Heart left ventricle (tissue), 16 donors: ENCODE results near the gene CPPED1. TPM values are rescaled to one million over a fixed set of nuclear protein-coding genes. Genes with fewer than 3 reads are reported as not detected.
"Not testable (repeated sequence)": the region's sequence is repeated elsewhere in the genome, so short reads cannot be mapped to it uniquely, and the experiment has no call there.

Source experiments
- ATAC-seq, 4 donors: fragments of 200-7000 bp; cut with Tn5 transposase; one replicate each; pipeline ENCODE4 v1.9.1; 2020 to 2022; ENCODE audit warnings: moderate library complexity in 4 of 4, mild to moderate bottlenecking in 3 of 4, moderate number of reproducible peaks in 1 of 4
- DNase-seq, 5 donors: peaks; one replicate each; pipeline ENCODE4 v3.0.0-alpha.2; 2020
- H3K27ac ChIP-seq, 12 donors: fragments of 200-600 bp; sonication (generic) in 4 of 12; one replicate each; pipeline versions ENCODE4 v1.5.0 to v1.8.0; 2016 to 2022; ENCODE audit warnings: mild to moderate bottlenecking in 2 of 12
- H3K27me3 ChIP-seq, 9 donors: fragments of 200-600 bp; sonication (generic) in 2 of 9; one replicate each; pipeline versions ENCODE4 v1.5.1 to v1.8.0; 2016 to 2022; ENCODE audit warnings: mild to moderate bottlenecking in 3 of 9
- H3K36me3 ChIP-seq, 9 donors: fragments of 200-600 bp; sonication (generic) in 2 of 9; one replicate each; pipeline versions ENCODE4 v1.5.0 to v1.8.0; 2018 to 2022; ENCODE audit warnings: mild to moderate bottlenecking in 2 of 9
- H3K4me1 ChIP-seq, 12 donors: fragments of 200-600 bp; sonication (generic) in 4 of 12; one replicate each; pipeline versions ENCODE4 v1.5.0 to v1.8.0; 2016 to 2022; ENCODE audit warnings: mild to moderate bottlenecking in 3 of 12
- H3K4me3 ChIP-seq, 12 donors: fragments of 200-600 bp; sonication (generic) in 4 of 12; one replicate each; pipeline versions ENCODE4 v1.5.0 to v1.8.0; 2017 to 2022; ENCODE audit warnings: mild to moderate bottlenecking in 9 of 12, moderate library complexity in 4 of 12
- H3K9me3 ChIP-seq, 12 donors: fragments of 200-600 bp; sonication (generic) in 4 of 12; one replicate each; pipeline versions ENCODE4 v1.5.0 to v1.8.0; 2016 to 2022; ENCODE audit warnings: mild to moderate bottlenecking in 1 of 12
- CTCF ChIP-seq, 12 donors: fragments of 200-600 bp; sonication (generic) in 4 of 12; IDR thresholded peaks; one replicate each; pipeline versions ENCODE4 v1.5.0 to v1.8.0; 2018 to 2022; ENCODE audit warnings: antibody characterized with exemption in 12 of 12, mild to moderate bottlenecking in 5 of 12
- POLR2A ChIP-seq, 2 donors: fragments of 450-650 bp; IDR thresholded peaks; one replicate each; pipeline ENCODE4 v1.6.1; 2017; ENCODE audit warnings: antibody characterized with exemption in 2 of 2, mild to moderate bottlenecking in 2 of 2, moderate library complexity in 2 of 2
- WGBS, 4 donors: extraction: QIAGEN DNeasy Blood & Tissue Kit in 2 of 4; methylation state at CpG; one replicate each; pipeline versions ENCODE4 v1.1.5 to v1.1.7; 2013 to 2018; 5-methylcytosine and 5-hydroxymethylcytosine counted together
- intact Hi-C, 10 donors: fragments of 100-400 bp; cut with DNase I; formaldehyde crosslinking; loops; one replicate each; pipeline versions ENCODE4 v1.11.1 to v1.14.2; 2022
- polyA plus RNA-seq, 2 donors: library from polyadenylated mRNA; stranded (reverse); fragments of 200-250 nt; gene quantifications; one replicate each; pipeline ENCODE4 v1.2.3, GENCODE V29; 2013
- total RNA-seq, 9 donors: library from RNA; depleted of rRNA in 2 of 9; stranded (reverse); fragments of >200 nt in 2 of 9; fragmentation: NEBNext Ultra II Directional in 3 of 9; extraction: Animal tissue kit (Norgen Biotek cat#: 25700) in 3 of 9; gene quantifications; one replicate each; pipeline versions ENCODE4 v1.1.0 to v1.2.4, GENCODE V29; 2016 to 2023
- donor health status: ischemic (EF 13 %, LVEDD 7.1; RV severe dilation, severe dysfunction).
- donor health status: healthy with polysubstance abuse.
- donor health status: DM: no; HTN: yes; CAD: no.
- donor health status: DM: no; HTN: no; CAD: no.
- donor health status: ischemic (EF 25% LVEDD 6.9; RV normal size, moderate dysfunction).
- donor health status: ischemic (EF 25% LVEDD 5.7; RV mildly dilated, moderate dysfunction).
- donor health status: healthy.
- donor health status: DM: yes; HTN: yes; CAD: no.
- donor health status: ischemic (EF 35%, LVEDD 5.7; RV mildly dilated, moderate dysfunction).
- donor health status: nonischemic (EF 11% LVEDD 7.7; RV severe dilation, severe dysfunction).
- donor health status: DM: yes; HTN: yes; CAD: no.
- donor health status: PGD.
- donor health status: ischemic (EF 29% LVEDD 5.4; RV normal size, mild dysfunction).
- donor health status: nonischemic (EF 23%, LVEDD 6.1; RV moderate dilation, normal function).

The CPPED1 gene
- total and polyA plus RNA-seq, 11 donors, result 5.6 to 25.1 (median 11.7) TPM

GRCh38 chr16:12819126-12820117 is 15.7 kb upstream of the CPPED1 start:
- peaks cover 0 to 21% (median 0%) of the 10 kb centered on the region in 12 donors for H3K4me1 ChIP-seq
- peak; percentile 47 to 81 (median 58) for DNase-seq
- H3K27me3 ChIP-seq, result peaks cover 0 to 5% (median 0%) of the 10 kb centered on the region in 9 donors
- no peak overlapping the region for H3K4me3 ChIP-seq
- TF ChIP-seq CTCF (IDR thresholded peaks at IDR 0.05) (peak; percentile 70 to 89 (median 80)), POLR2A (IDR thresholded peaks at IDR 0.05) (no peak)
- H3K9me3 ChIP-seq, result no peaks in the 10 kb centered on the region
- H3K36me3 ChIP-seq, result no peaks in the 10 kb centered on the region
- 57 to 60% (median 59%) methylated on average over 18 of the region's 18 CpGs for WGBS, 4 donors
- intact Hi-C loops, result loop anchor here (1.0 to 10.0 kb wide), 9 partner anchors 245 to 727 kb away; no protein-coding TSS in a partner anchor
- H3K27ac ChIP-seq, result no peak overlapping the region
- ATAC-seq, result peak in 3 of 4 donors; percentile 59 to 69 (median 69)

- intact Hi-C loops, result loop anchor here (2.0 to 10.0 kb wide), 7 partner anchors 244 to 726 kb away; no protein-coding TSS in a partner anchor
- H3K9me3 ChIP-seq, result no peaks in the 10 kb centered on the region
- H3K27ac ChIP-seq, result no peak overlapping the region
- TF ChIP-seq CTCF (IDR thresholded peaks at IDR 0.05) (no peak), POLR2A (IDR thresholded peaks at IDR 0.05) (no peak)
- no peaks in the 10 kb centered on the region for H3K36me3 ChIP-seq
- H3K27me3 ChIP-seq, result peaks cover 0 to 5% (median 0%) of the 10 kb centered on the region in 9 donors
- H3K4me3 ChIP-seq, result no peak overlapping the region
- DNase-seq, result no peak
- H3K4me1 ChIP-seq, result peaks cover 0 to 21% (median 0%) of the 10 kb centered on the region in 12 donors
- 87 to 94% (median 90%) methylated on average over 4 of the region's 4 CpGs for WGBS, 4 donors
- ATAC-seq, result no peak
These were observed 14.6 kb upstream of the CPPED1 start for GRCh38 chr16:12818326-12818725.

GRCh38 chr16:12816791-12817214 is 13.1 kb upstream of the CPPED1 start:
- H3K27ac ChIP-seq, H3K4me3 ChIP-seq, H3K27me3 ChIP-seq, H3K9me3 ChIP-seq, H3K36me3 ChIP-seq: not testable (repeated sequence)
- ATAC-seq (peak in 2 of 4 donors; percentile 56 to 62), DNase-seq (peak in 1 of 5 donors; percentile 31)
- intact Hi-C loops, result loop anchor here in 9 of 10 donors (5.0 to 10.0 kb wide), 6 partner anchors 242 to 725 kb away; no protein-coding TSS in a partner anchor
- WGBS, 4 donors, result 52 to 56% (median 53%) methylated on average over 4 of the region's 4 CpGs
- H3K4me1 ChIP-seq, result peaks cover 0 to 21% (median 0%) of the 10 kb centered on the region in 12 donors

GRCh38 chr16:12815361-12815760 is 11.7 kb upstream of the CPPED1 start:
- Histone ChIP-seq H3K4me3 (no peak overlapping the region), H3K4me1 (peaks cover 0 to 21% (median 0%) of the 10 kb centered on the region in 12 donors), H3K27ac (no peak overlapping the region), H3K9me3 (peaks cover 0 to 2% (median 0%) of the 10 kb centered on the region in 12 donors), H3K27me3 (peaks cover 0 to 5% (median 0%) of the 10 kb centered on the region in 9 donors), H3K36me3 (no peaks in the 10 kb centered on the region)
- intact Hi-C loops, result loop anchor here in 9 of 10 donors (5.0 to 10.0 kb wide), 6 partner anchors 241 to 723 kb away; no protein-coding TSS in a partner anchor
- TF ChIP-seq CTCF (IDR thresholded peaks at IDR 0.05) (no peak), POLR2A (IDR thresholded peaks at IDR 0.05) (no peak)
- WGBS, 4 donors, result 54 to 69% (median 61%) methylated on average over 3 of the region's 3 CpGs
- DNase-seq, result no peak
- ATAC-seq, result no peak

GRCh38 chr16:12813734-12814133 is 10.0 kb upstream of the CPPED1 start:
- intact Hi-C loops, result loop anchor here in 8 of 10 donors (10.0 kb wide), 2 partner anchors 239 to 719 kb away; no protein-coding TSS in a partner anchor
- not testable (repeated sequence) for H3K27me3 ChIP-seq, H3K27ac ChIP-seq, H3K4me3 ChIP-seq, H3K36me3 ChIP-seq, DNase-seq, ATAC-seq, H3K9me3 ChIP-seq
- 85 to 94% (median 89%) methylated on average over 3 of the region's 3 CpGs for WGBS, 4 donors
- peaks cover 0 to 21% (median 0%) of the 10 kb centered on the region in 12 donors for H3K4me1 ChIP-seq

GRCh38 chr16:12813321-12813720 is 9.6 kb upstream of the CPPED1 start:
- WGBS, 4 donors, result 66 to 78% (median 68%) methylated on average over 5 of the region's 5 CpGs
- H3K27ac ChIP-seq, DNase-seq, ATAC-seq, H3K27me3 ChIP-seq, H3K4me3 ChIP-seq, H3K9me3 ChIP-seq, H3K36me3 ChIP-seq: not testable (repeated sequence)
- intact Hi-C loops, result loop anchor here in 8 of 10 donors (10.0 kb wide), 2 partner anchors 239 to 719 kb away; no protein-coding TSS in a partner anchor
- H3K4me1 ChIP-seq, result peaks cover 0 to 21% (median 0%) of the 10 kb centered on the region in 12 donors
